BE2C (cell line): ENCODE measurements around the gene PJA1.

ENCODE experiments used
- DNase-seq: peaks from one replicate; pipeline ENCODE4 v3.0.0-alpha.2; 2020
- H3K27me3 ChIP-seq: fragments of 250-450 bp; sonication (Bioruptor Pico); 2 replicates; pipeline ENCODE4 v1.5.1; 2020; ENCODE audit warnings: mild to moderate bottlenecking
- H3K36me3 ChIP-seq: fragments of 250-450 bp; sonication (Bioruptor Pico); 2 replicates; pipeline ENCODE4 v1.5.1; 2020; ENCODE audit warnings: mild to moderate bottlenecking
- H3K4me1 ChIP-seq: fragments of 250-450 bp; sonication (Bioruptor Pico); 2 replicates; pipeline ENCODE4 v1.5.1; 2020
- H3K4me3 ChIP-seq: 2 replicates; pipeline ENCODE4 v1.5.1; 2011; ENCODE audit warnings: low read depth, low read length
- H3K9me3 ChIP-seq: fragments of 250-450 bp; sonication (Bioruptor Pico); 2 replicates; pipeline ENCODE4 v1.5.1; 2020
- CTCF ChIP-seq: IDR thresholded peaks from 2 replicates; pipeline ENCODE4 v1.5.1; 2012; ENCODE audit warnings: mild to moderate bottlenecking, low read depth, low read length

The PJA1 gene

GRCh38 chrX:69197690-69198089 lies 32.4 kb upstream of the PJA1 start:
- peak; percentile 52 for DNase-seq
- no peak for TF ChIP-seq CTCF
- Histone ChIP-seq H3K36me3 (no peaks in the 10 kb centered on the region), H3K4me1 (peaks cover 7% of the 10 kb centered on the region), H3K4me3 (no peak overlapping the region), H3K27me3 (no peaks in the 10 kb centered on the region), H3K9me3 (no peaks in the 10 kb centered on the region)

GRCh38 chrX:69196666-69197065 lies 31.4 kb upstream of the PJA1 start:
- Histone ChIP-seq H3K4me3 (no peak overlapping the region), H3K27me3 (no peaks in the 10 kb centered on the region), H3K4me1 (peaks cover 7% of the 10 kb centered on the region), H3K36me3 (no peaks in the 10 kb centered on the region), H3K9me3 (no peaks in the 10 kb centered on the region)
- no peak for TF ChIP-seq CTCF
- peak; percentile 51 for DNase-seq

GRCh38 chrX:69195810-69196209 lies 30.6 kb upstream of the PJA1 start:
- peaks cover 7% of the 10 kb centered on the region for H3K4me1 ChIP-seq
- H3K27me3 ChIP-seq: no peaks in the 10 kb centered on the region
- no peak overlapping the region for H3K4me3 ChIP-seq
- no peaks in the 10 kb centered on the region for H3K36me3 ChIP-seq
- TF ChIP-seq CTCF: no peak
- no peak for DNase-seq
- H3K9me3 ChIP-seq: no peaks in the 10 kb centered on the region

GRCh38 chrX:69195192-69195591 lies 29.9 kb upstream of the PJA1 start:
- Histone ChIP-seq H3K9me3 (no peaks in the 10 kb centered on the region), H3K36me3 (no peaks in the 10 kb centered on the region), H3K27me3 (no peaks in the 10 kb centered on the region), H3K4me3 (no peak overlapping the region), H3K4me1 (peaks cover 7% of the 10 kb centered on the region)
- no peak for TF ChIP-seq CTCF
- DNase-seq: no peak

GRCh38 chrX:69192603-69193002 lies 27.4 kb upstream of the PJA1 start:
- no peaks in the 10 kb centered on the region for H3K27me3 ChIP-seq
- no peaks in the 10 kb centered on the region for H3K36me3 ChIP-seq
- TF ChIP-seq CTCF: no peak
- H3K4me1 ChIP-seq: peaks cover 7% of the 10 kb centered on the region
- no peak for DNase-seq
- H3K9me3 ChIP-seq: no peaks in the 10 kb centered on the region
- H3K4me3 ChIP-seq: no peak overlapping the region

- no peak for DNase-seq
- no peaks in the 10 kb centered on the region for H3K27me3 ChIP-seq
- no peak for TF ChIP-seq CTCF
- H3K36me3 ChIP-seq: no peaks in the 10 kb centered on the region
- H3K4me1 ChIP-seq: no peaks in the 10 kb centered on the region
- H3K9me3 ChIP-seq: no peaks in the 10 kb centered on the region
- no peak overlapping the region for H3K4me3 ChIP-seq
Measured at GRCh38 chrX:69189576-69190371, 24.5 kb upstream of the PJA1 start.
